GM21526 (cell line): ENCODE measurements around the gene RGL1.

Experiments used
- ATAC-seq: cut with Tn5 transposase; IDR thresholded peaks from one replicate; pipeline ENCODE4 v1.9.1; 2021; ENCODE audit warnings: moderate library complexity; ENCODE audit not compliant: unreplicated experiment, low FRiP score

RGL1 gene

DNA sequence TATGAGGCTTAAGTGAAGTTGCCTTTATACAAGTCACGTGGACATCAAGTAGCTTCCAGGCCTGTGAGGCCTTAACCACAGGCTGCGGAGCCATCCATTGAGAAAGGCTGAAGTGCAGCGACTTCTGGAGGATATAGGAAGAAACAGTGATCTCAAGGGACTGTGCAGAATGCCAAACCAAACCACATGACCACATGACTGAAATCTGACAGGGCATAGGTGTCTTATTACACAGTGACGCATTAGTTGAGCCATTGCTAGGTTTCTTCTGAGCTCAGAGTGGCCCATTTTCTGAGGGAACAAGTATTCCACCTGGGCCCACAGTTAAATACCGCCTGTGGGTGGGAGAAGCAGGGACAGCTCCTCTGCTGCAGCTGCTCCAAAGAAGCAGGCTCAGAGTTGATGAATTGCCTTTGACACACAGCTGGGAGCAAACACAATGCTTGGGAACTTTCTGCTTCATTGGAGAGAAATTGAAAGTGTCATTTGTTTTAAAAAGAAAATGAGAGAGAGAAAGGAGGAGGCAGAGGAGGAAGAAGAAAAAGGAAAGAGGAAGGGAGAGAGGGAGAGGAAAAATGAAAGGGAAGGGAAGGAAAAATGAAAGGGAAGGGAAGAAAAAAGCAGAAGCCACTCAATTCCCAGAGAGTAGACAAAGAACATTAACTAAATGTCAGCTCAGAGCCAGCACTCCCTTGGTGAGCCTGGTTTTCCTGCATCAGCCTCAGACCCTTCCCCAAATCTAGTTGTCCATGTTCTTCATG, 138.2 kb downstream of the RGL1 start:
- ATAC-seq: no peak

DNA sequence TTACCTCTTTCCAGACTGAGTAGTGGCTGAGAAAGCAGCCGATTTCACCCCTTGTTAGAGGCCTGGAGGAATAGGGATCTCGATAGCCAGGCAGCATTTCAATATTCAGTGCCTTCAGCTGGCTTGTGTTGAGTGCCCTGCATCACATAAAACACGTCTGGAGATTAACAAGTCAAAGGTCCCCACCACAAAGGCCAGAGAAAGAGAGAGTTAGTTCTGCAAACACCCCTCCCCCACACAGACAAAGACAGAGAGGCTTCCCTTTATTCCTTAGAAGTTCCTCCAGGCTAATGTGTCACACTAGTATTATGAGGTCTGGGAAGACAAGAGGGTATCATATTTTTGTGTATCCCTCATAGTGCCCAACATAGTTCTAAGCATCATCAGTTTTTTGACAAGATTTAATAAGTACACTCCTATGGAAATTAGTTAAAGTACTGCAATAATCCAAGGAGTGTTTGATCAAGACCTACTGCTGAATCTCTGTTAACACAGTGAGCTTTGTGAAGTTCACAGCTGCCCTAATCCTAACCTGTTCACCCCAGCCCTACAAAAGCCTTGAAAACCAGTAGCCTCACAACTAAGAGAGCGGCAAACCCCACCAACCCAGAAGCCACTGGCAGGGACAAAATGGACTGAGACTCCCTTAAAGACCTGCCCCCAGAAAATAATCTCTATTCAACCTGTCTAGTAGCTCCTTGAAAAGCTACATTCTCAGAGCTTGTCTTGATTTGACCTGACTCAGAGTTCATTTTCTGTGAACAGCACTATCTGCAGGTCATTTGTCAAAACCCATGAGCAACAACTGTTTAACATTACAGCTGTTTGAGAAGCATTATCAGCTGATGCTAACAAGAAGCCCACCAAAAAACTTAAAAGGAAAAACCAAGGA, 140.8 kb downstream of the RGL1 start:
- ATAC-seq: no peak

DNA sequence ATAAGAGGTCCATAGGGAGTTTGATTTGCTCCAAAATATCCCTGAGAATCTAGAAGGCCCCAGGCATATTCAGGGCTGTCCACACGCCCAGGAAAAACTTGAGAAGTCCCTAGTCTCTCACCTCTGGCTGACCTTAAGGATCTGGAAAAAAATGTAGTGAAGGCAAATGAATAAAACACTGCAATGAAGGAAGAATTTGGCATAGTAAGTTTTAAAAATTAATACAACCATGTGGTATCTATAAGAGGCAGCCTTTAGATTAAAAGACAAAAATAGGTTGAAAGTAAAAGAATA, 141.3 kb downstream of the RGL1 start:
- ATAC-seq: no peak

DNA sequence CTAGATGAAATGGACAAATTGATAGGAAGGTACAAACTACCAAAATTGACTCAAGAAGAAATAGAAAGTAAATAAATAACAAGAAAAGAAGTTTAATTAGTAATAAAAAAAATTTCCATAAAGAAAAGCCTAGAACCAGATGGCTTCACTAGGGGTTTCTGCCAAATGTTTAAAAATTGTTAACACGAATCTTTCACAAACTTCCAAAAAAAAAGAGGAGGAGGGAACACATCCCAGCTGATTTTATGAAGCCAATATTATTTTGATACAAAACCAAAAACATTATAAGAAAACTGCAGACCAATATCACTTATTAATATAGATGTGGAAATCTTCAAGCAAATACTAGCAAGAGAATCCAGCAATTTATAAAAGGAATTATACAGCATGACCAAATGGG, 143.1 kb downstream of the RGL1 start:
- no peak for ATAC-seq

DNA sequence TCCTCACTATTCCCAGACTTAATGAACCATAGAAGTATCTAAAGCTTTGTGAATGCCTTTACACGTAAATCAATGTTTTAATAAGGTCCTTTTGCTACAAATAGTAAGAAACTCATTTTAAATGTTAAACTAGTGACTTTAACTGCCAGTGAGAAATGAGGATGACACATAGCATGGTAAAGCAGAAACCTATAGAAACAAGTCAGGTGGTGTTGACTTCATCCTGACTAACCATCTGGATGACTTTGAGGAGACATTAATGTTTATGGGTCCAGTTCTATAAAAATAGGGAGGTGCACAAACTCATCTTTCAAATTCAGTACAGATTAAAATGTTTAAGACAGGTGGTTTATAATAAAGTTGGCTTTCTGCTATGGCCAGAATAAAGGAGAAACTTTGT, 147.2 kb downstream of the RGL1 start:
- no peak for ATAC-seq

DNA sequence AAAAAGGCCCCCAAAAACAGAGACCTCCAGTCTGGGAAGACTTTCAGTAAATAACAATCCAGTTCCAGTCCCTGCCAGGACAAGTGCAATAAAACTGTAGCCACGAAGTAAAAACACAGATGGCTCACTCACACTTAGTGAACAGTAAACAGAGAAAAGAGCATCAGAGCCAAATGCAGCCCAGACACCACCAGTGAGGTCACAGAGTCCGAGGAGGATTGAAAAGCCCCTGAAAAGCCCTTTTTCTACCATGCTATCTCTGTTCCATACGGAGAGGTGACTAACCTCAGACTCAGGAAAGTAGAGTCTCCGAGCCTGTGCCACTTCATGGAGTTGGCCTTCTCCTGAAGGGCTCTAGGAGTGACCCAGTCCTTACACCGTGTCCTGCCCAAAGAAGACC, 148.1 kb downstream of the RGL1 start:
- ATAC-seq: no peak

DNA sequence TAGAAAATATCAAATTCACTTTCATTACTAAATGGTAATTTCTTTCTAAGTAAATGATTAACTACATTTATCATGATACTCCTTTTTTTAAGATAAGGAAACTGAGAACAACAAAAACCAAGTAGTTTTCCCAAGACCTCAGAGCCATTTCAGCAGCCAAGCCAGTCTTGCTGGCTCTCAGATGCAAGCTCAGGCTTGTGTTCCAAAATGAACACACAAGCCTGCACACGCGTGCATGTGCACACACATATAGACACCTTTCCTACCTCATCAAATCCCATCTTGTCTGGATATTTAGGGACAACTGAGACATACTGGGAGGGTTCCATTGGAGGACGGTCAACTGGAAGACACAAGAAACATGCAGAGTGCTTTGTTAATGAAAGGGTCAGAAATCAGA, 149.6 kb downstream of the RGL1 start:
- ATAC-seq: no peak

DNA sequence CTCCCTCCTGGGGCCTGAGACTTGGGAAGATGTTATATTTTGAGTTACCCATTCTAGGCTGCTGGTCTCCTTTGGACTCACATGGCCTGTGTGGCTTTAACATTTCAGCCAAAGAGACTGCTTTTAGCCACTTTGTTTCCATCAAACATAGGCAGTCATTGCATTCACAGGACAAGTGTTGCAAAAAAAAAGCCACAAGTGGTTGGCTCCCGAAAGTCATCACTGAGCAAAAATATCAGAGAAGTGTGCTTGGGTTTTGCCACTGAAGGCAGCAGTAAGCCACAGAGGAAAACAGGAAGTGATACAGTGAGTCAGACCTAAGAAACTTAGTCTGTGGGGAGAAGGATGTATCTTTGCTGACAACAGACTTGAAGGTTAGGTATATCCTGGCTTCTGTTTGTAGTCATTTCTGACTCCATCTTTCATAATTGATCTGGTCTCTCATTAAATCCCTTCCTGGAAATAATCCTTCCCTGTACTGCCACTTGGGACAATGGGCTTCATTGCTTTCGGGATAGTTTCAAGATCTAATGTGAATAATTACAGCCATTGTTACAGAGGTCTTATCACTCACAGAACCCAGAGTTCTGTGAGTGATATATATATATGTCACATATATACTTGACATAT, 151.8 kb downstream of the RGL1 start:
- peak; percentile 99 for ATAC-seq

DNA sequence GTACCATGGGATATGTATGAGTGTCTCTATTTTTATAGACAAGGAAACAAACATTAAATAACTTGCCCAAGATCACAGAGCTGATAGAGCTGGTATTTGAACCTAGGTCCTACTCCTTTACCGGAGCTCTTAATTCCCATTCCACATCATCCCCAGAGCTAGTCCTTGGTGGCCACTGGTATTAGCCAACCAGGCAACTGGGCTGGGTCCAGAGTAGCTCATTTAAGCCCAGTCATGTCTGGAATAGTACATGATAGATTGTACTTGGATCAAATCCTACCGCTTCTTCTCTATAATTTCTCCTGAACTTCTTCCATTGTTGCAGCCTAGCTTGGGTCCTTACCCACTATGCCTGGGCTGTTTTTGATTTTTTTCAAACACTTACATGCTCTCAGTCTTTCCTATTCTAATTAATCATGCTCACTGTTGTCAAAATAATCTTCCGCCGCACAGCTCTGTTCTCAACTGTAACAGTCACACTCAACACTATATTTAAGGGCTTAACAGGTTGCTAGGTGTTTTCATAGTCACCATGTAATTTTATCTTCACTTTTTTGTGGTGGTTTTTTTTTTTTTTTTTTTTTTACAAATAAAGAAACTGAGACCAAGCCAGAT, 152.4 kb downstream of the RGL1 start:
- no peak for ATAC-seq

DNA sequence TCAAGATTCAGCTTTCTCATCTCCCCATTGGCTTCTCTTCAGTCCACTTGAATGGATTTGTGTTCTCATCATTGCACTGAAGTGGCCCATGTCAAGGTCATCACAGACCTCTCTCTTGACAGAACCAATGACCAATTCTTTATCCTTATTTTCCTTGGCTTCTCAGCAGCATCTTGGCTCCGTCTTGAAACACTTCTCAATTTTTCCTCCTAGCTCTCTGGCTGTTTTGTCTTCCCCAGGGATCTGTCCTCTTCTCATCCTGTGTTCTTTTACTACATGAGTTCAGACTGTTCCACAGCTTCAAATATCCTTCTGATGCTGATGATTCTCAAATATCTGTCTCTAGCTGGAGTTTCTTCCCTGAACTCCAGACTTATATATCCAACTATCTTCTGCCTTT, 154.0 kb downstream of the RGL1 start:
- no peak for ATAC-seq

DNA sequence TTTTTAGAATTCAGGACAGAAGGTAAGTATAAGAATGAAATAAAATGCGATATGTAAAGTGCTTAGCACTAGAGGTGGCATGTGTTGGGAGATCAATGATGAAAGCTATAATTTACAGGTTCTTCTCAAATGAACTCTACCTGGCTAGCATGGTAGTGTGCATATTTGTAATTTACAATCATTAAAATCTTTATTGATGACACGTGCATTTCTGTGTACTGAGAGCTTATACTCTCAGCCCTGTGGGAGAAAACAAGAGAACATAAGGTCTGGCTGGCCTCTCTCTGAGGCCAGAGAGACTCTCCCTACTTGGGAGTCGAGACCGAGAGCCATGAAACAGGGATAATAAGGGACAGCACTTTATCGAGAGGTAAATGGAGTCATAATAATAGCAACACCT, 156.2 kb downstream of the RGL1 start:
- no peak for ATAC-seq

DNA sequence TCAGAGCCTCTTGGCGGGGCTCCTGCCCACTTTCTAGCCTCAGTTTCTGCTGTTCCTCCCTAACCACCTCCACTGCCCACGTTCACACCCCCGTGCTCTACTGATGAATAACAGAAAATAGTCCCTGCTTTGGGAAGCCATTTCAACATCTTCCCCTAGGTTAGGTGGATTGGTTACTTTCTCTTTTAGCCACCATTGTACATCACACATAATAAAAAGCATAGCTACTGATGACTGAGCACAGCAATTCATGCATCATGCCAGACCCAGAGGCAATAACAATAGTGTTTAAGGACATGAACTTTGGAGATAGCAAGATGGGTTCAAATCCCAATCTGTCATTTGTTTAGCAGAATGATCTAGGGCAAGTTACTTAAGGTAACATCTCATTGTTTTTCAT, 158.0 kb downstream of the RGL1 start:
- ATAC-seq: no peak

DNA sequence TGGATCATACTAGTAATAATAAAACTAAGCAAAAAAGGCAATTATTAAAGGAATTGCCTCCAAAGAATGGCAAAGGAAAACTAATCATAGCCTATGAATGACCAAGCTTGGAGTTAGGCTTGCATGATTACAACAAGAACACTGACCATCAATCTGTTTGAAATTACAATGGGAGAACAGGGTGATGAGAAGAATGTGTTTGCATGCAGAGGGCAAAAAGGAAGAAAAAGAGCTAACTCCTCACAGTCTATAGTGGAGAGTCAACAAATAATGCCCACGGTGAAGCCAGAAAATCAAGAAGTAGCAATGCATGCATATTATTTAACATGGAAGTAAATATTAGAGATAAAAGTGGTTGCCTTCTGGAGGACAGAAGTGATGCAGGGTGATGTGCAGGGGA, 160.8 kb downstream of the RGL1 start:
- no peak for ATAC-seq

DNA sequence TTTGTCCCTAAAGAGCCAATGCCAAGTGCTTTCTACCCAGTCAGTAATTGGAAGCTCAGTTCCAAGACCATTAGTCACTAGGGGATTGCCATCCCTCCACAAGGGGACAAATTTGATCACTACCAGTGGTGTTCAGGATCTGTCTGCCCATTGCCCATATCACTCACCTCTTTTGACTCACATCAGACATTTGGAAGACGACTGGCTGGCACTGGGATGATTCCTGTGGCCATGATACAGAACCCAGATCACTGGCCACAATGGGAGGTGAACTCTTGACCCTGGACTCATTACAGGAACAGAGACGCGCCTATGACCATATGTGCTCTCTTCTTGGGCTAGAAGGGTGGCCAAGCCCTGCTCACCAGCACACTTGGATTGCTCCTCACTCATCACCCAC, 161.6 kb downstream of the RGL1 start:
- ATAC-seq: no peak

DNA sequence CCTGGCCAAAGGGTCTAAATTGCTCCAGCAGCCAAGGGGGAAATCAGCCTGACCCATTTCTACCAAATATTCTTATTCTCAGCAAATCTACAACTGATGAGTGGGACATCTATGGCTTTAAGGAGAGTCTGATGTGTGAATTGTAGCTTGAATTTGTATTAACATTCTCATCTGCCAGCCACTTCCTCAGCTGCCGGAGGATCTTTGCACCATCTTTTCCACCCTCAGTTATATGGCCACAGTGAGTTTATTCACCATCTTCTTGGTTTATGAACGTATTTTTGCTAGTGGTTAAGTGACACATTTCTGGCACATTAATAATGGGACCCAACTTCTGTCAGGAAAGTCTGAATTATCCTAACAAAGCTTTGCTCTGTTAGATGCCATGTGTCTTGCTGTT, 163.0 kb downstream of the RGL1 start:
- ATAC-seq: no peak

DNA sequence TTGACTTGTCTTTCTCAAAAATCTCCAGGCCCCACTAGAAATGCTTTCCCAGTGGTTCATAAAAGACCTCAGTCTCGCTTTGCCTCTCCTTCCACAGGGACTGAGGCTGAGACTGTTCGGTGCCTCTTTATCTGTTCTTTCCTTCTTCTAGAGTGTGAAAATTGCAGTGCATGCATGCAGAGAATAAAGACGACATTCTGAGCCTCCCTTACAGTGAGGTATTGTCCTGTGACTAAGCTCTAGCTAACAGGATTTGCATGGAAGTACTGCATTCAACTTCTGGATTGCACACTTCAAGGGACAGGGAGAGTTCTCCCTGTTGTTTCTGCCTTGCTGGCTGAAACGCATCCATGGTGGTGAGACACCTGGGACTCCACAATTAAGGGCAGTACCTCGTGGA, 163.5 kb downstream of the RGL1 start:
- ATAC-seq: no peak

DNA sequence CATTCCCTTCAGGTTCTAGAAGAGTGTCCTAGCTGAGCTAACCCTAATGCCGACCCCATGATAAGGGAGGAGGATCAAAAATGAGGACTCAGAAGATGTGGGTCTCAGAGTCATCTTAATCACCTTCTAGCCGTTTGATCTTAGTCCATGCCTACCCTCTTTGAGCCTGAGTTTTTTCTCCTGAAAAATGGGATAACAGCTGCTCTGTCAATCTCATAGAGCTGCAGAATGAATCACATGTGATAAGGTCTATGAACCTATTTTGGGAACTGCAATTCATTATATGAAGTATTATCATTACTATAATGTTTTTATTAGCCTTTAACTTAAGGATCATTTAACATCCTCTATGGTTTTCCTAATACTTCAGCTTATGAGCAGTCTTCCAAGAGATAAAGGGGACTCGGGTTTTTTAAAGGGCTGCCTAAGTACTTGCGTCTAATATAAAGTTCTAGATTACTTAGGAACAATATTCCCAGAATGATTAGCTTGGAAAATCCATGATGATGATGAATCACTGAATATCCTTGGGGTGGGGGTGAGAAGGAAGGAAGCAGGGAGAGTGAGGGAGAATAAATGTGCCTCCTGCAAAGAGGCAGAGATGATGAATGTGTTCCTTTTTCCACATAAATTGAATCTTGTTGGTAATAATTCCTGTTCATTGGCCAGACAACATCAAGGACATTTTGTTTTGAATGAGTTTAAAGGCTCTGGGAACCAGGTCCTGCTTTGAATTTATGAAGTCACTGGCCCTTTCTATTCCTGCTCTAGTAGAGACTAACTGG, 165.8 kb downstream of the RGL1 start:
- no peak for ATAC-seq

DNA sequence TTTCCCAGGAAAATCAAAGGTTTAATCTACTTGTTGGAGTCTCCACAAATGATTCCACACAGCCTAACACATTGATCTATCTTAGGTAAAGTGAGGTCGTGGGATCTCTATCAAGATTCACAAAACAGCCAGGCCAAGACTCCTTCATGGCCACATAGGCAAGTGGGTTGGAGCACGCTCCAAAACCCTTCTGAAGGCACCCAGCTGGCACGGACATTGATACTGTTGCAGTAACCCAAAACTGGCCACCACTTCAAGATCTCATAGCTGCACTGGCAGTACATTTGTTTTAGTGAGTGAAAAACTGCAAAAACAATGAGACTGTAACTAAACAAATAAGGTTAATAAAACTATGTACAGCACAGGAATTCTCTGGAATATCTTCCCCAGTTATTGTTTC, 170.7 kb downstream of the RGL1 start:
- ATAC-seq: no peak

DNA sequence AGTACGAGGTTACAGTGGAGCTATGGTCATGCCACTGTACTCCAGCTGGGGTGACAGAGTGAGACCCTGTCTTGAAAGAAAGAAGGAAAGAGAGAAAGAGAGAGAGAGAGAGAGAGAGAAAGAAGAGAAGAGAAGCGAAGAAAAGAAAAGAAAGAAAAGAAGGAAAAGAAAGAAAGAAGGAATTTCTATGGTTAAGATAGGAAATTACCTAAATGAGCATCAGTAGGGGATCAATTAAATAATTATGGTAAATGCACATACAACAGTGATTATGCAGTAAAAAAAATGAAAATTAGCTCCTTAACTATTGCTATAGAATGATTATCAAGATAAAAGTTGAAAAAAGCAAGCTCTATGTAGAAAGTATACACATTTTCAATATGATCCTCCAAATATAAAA, 172.8 kb downstream of the RGL1 start:
- ATAC-seq: no peak
